Right lobe of liver (tissue), 6 donors: ENCODE results near the gene FAH. TPM values are rescaled to one million over a fixed set of nuclear protein-coding genes. Genes with fewer than 3 reads are reported as not detected.
A peak's percentile ranks its signal among the peaks of the same experiment; 100 is the strongest.

Experiments used
- ATAC-seq, 4 donors: fragments of 200-7000 bp; cut with Tn5 transposase; one replicate each; pipeline ENCODE4 v1.9.1; 2020; ENCODE audit warnings: mild to moderate bottlenecking in 4 of 4, moderate library complexity in 4 of 4
- DNase-seq, 3 donors: peaks; one replicate each; pipeline ENCODE4 v3.0.0-alpha.2; 2020
- H3K27ac ChIP-seq, 3 donors: fragments of 200-600 bp; one replicate each; pipeline ENCODE4 v1.8.0; 2022
- H3K27me3 ChIP-seq, 2 donors: fragments of 200-600 bp; one replicate each; pipeline ENCODE4 v1.8.0; 2022
- H3K36me3 ChIP-seq, 4 donors: fragments of 200-600 bp; sonication (generic) in 1 of 4; one replicate each; pipeline versions ENCODE4 v1.5.1 to v1.8.0; 2017 to 2022; ENCODE audit warnings: control low read depth in 1 of 4
- H3K4me1 ChIP-seq, 4 donors: fragments of 200-600 bp; sonication (generic) in 1 of 4; one replicate each; pipeline versions ENCODE4 v1.5.1 to v1.8.0; 2017 to 2022; ENCODE audit warnings: control low read depth in 1 of 4
- H3K4me3 ChIP-seq, 3 donors: fragments of 200-600 bp; one replicate each; pipeline ENCODE4 v1.8.0; 2022
- H3K9me3 ChIP-seq, 4 donors: fragments of 200-600 bp; sonication (generic) in 1 of 4; one replicate each; pipeline versions ENCODE4 v1.5.1 to v1.8.0; 2017 to 2022; ENCODE audit warnings: control low read depth in 1 of 4
- POLR2A ChIP-seq: fragments of 450-650 bp; IDR thresholded peaks from one replicate; pipeline ENCODE4 v1.6.1; 2017; ENCODE audit warnings: antibody characterized with exemption, mild to moderate bottlenecking
- WGBS: methylation state at CpG from one replicate; pipeline ENCODE4 v1.1.6; 2018; ENCODE audit warnings: low coverage, low lambda C conversion rate; ENCODE audit not compliant: insufficient coverage; ENCODE audit errors: missing lambda C conversion rate; 5-methylcytosine and 5-hydroxymethylcytosine counted together
- intact Hi-C, 2 donors: fragments of 100-400 bp; cut with DNase I; formaldehyde crosslinking; loops; one replicate each; pipeline versions ENCODE4 v1.11.2 to v1.14.1; 2022
- total RNA-seq, 6 experiments: library from RNA; depleted of rRNA in 2 of 6; stranded (reverse); fragments of >200 nt in 2 of 6; fragmentation: NEBNext Ultra II Directional in 3 of 6; extraction: Animal tissue kit (Norgen Biotek cat#: 25700) in 3 of 6; gene quantifications; one replicate each; pipeline versions ENCODE4 v1.1.0 to v1.2.4, GENCODE V29; 2016 to 2023
- TF ChIP-seq, protein P1 (sequence below), 4 donors: fragments of 200-600 bp in 3 of 4; fragments of 450-650 bp in 1 of 4; IDR thresholded peaks; one replicate each; pipeline versions ENCODE4 v1.5.1 to v1.8.0; 2016 to 2022; ENCODE audit warnings: antibody characterized with exemption in 4 of 4, mild to moderate bottlenecking in 2 of 4
- donor health status: DM: no; HTN: yes; CAD: no.
- donor health status: DM: no; HTN: no; CAD: no.
- donor health status: DM: no; HTN: no; CAD: no.
- donor health status: DM: no; HTN: yes; CAD: no.
- donor health status: DM: no; HTN: yes; CAD: no.

The FAH gene
- total RNA-seq, 6 experiments from 2014 or later = 164 to 250 (median 219) TPM

DNA sequence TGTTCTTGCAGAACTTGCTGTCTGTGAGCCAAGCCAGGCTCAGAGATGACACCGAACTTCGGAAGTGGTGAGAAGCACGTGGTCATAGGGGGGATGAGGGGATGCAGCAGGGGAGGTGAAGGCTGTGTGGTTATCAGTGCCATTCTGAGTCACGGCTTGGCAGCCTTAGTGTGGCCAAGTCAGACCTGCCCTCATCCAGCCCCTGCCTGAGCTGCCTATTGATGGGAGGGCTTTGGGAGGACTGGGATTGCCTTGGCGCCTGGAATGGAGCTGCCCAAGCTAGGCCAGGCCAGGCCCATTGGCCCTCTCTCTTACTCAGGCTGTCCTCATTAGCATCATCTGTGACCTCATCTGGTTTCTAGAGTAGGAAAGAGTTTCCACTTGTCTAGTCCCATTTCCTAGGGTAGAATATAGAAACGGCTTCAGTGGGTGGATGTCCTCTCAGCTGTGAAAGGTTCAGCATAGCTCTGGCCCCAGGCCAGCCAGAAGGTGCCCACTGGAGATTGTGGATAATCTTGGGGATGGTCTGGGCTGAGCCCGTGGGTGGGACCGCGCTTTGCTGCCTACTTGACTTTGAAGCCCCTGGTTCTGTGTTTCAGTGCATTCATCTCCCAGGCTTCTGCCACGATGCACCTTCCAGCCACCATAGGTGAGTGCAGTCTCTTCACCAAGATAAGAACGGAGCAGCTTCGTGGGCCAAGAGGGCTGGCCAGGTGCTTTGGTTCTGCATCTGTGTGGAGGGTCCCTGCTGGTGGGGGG is 7.2 kb downstream of the FAH start:
- H3K4me3 ChIP-seq = no peak overlapping the region
- TF ChIP-seq POLR2A = no peak
- TF ChIP-seq, protein P1, sequence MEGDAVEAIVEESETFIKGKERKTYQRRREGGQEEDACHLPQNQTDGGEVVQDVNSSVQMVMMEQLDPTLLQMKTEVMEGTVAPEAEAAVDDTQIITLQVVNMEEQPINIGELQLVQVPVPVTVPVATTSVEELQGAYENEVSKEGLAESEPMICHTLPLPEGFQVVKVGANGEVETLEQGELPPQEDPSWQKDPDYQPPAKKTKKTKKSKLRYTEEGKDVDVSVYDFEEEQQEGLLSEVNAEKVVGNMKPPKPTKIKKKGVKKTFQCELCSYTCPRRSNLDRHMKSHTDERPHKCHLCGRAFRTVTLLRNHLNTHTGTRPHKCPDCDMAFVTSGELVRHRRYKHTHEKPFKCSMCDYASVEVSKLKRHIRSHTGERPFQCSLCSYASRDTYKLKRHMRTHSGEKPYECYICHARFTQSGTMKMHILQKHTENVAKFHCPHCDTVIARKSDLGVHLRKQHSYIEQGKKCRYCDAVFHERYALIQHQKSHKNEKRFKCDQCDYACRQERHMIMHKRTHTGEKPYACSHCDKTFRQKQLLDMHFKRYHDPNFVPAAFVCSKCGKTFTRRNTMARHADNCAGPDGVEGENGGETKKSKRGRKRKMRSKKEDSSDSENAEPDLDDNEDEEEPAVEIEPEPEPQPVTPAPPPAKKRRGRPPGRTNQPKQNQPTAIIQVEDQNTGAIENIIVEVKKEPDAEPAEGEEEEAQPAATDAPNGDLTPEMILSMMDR (IDR thresholded peaks at IDR 0.05) = no peak
- no peak for DNase-seq
- H3K27ac ChIP-seq = peak overlapping the region; percentile 20 to 75 (median 51)
- no peaks in the 10 kb centered on the region for H3K27me3 ChIP-seq
- no peaks in the 10 kb centered on the region for H3K9me3 ChIP-seq
- intact Hi-C loops = no loop called here
- no peak for ATAC-seq
- WGBS = no CpG with 5 or more reads among the region's 12 CpGs
- peaks cover 2 to 90% (median 51%) of the 10 kb centered on the region in 4 donors for H3K4me1 ChIP-seq
- H3K36me3 ChIP-seq = peaks cover 0 to 31% (median 9%) of the 10 kb centered on the region in 4 donors

DNA sequence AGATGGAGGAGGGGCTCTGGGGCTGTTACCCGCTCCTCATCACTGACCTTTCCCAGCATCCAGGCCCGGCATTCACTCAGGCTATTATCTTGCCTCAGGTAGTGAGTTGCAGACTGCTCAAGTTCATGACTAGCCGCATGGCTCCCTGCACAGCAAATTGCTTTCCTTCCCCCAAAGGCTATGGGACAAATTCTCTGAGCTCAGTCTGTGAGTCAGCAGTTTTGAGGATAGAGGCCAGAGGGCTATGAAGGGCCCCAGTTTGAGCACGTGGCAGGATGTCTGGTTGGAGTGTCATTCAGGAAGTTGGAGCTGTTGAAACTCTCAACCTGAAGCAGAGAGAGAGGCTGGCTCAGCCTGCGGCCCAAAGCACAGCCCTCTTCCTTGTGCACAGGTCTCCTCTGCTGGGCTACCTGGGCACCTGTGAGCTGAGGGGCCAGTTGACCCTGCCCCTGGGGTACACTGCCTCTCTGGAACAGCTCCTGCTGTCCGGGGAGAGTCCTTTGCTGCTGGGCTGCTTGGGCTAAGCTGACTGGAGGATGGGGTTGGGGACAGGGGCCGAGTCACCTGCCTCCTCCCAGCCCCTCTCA is 7.9 kb downstream of the FAH start:
- H3K9me3 ChIP-seq = no peaks in the 10 kb centered on the region
- peaks cover 0 to 31% (median 9%) of the 10 kb centered on the region in 4 donors for H3K36me3 ChIP-seq
- H3K27ac ChIP-seq = peak overlapping the region; percentile 20 to 75 (median 51)
- intact Hi-C loops = no loop called here
- peak; percentile 79 for TF ChIP-seq POLR2A
- TF ChIP-seq, protein P1 (IDR thresholded peaks at IDR 0.05) = no peak
- H3K27me3 ChIP-seq = no peaks in the 10 kb centered on the region
- peak; percentile 84 to 89 (median 88) for DNase-seq
- H3K4me1 ChIP-seq = peaks cover 2 to 83% (median 48%) of the 10 kb centered on the region in 4 donors
- 0% methylated on average over 3 of the region's 7 CpGs for WGBS
- ATAC-seq = peak; percentile 62 to 77 (median 74)
- H3K4me3 ChIP-seq = no peak overlapping the region

DNA sequence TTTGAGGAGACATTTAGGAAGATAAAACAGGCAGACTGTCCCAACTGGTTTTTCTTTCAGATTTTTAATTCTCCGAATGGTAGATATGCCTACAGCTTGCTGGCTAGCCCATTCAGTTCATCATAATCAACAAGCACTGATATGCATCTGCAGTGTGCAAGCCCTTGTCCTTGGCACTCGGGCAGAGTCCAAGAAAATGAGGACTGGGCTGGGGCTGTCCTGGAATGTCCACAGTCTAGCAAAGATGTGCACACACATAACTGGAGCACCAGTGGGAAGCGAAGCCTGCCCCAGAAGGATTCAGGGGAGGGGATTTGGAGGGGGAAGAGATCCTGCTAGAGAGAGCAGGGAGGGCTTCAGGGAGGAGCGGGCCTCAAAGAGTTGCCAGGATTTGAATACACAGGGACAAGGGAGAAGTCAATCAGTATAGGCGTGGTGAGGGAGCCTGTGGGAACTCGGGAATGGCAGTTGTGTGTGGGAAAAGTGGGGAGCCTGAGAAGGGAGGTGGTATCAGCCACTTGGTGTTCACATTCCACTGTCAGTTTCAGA is 8.7 kb downstream of the FAH start:
- Histone ChIP-seq H3K36me3 (peaks cover 0 to 31% (median 9%) of the 10 kb centered on the region in 4 donors), H3K4me1 (peaks cover 2 to 75% (median 43%) of the 10 kb centered on the region in 4 donors), H3K4me3 (no peak overlapping the region), H3K27me3 (no peaks in the 10 kb centered on the region), H3K27ac (peak overlapping the region in 2 of 3 donors; percentile 1 to 75), H3K9me3 (no peaks in the 10 kb centered on the region)
- 49% methylated on average over 6 of the region's 6 CpGs for WGBS
- no peak for DNase-seq
- intact Hi-C loops = no loop called here
- peak in 1 of 4 donors; percentile 6 for ATAC-seq
- TF ChIP-seq, protein P1 (IDR thresholded peaks at IDR 0.05) = no peak
- no peak for TF ChIP-seq POLR2A

DNA sequence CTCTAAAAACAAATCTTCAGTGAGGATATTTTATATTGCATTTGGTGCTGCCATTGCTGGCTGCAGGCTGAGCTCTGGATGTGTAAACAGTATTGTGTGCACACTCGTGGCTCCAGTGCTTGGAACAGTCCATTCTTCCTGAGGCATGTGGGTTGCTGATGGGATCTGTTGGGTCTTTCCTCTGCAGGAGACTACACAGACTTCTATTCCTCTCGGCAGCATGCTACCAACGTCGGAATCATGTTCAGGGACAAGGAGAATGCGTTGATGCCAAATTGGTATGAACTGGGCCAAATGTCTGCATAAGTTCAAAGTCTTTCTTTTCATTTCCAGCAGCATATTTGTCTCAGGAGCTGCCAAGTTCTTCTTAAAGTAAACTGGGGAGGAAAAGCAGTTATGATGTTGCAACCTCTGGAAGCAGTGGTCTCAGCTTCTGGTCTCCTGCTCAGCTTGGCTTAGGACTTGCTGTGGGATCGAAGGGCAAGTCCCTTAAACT is 9.3 kb downstream of the FAH start:
- H3K36me3 ChIP-seq = peaks cover 0 to 31% (median 9%) of the 10 kb centered on the region in 4 donors
- TF ChIP-seq, protein P1 (IDR thresholded peaks at IDR 0.05) = no peak
- TF ChIP-seq POLR2A = no peak
- DNase-seq (no peak), ATAC-seq (peak; percentile 40 to 69 (median 58))
- no peak overlapping the region for H3K4me3 ChIP-seq
- intact Hi-C loops = no loop called here
- H3K27me3 ChIP-seq = no peaks in the 10 kb centered on the region
- H3K27ac ChIP-seq = peak overlapping the region in 2 of 3 donors; percentile 34 to 75
- peaks cover 2 to 69% (median 40%) of the 10 kb centered on the region in 4 donors for H3K4me1 ChIP-seq
- H3K9me3 ChIP-seq = no peaks in the 10 kb centered on the region
- 20% methylated on average over 6 of the region's 6 CpGs for WGBS
